GM21786 (cell line): ENCODE data around the gene BCL11A.

Experiments used
- ATAC-seq: cut with Tn5 transposase; IDR thresholded peaks from one replicate; pipeline ENCODE4 v1.9.1; 2021; ENCODE audit not compliant: unreplicated experiment

BCL11A gene

DNA sequence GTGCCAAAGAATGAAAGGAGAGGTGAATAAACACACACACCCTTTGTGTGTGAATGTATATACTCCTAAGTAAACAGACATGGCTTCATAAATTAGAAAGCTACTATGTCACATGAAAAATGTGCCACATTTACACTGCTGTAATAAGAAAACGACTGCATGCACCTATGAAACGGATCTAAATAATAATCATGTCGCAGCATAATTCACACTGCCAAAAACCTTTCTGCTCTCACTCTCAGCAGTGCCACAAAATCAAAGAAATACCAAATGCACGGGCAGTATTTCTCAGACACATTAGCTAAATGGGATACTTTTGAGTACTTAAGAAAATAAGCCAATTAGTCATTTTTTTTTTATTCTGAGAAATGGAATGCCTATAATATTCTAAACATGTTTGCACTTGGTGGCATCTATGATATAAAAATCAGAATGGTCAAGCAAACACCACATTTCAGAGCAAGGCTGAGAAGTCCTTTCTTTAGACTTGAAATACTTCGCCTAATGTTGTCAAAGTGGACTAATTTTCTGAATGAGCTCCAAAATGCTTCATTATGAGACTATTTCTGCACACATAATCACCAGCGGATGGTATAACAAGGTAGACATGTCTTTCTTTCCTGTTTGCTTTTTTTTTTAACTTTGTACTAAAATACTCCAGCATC, 6.6 kb downstream of the BCL11A start:
- ATAC-seq, result no peak

DNA sequence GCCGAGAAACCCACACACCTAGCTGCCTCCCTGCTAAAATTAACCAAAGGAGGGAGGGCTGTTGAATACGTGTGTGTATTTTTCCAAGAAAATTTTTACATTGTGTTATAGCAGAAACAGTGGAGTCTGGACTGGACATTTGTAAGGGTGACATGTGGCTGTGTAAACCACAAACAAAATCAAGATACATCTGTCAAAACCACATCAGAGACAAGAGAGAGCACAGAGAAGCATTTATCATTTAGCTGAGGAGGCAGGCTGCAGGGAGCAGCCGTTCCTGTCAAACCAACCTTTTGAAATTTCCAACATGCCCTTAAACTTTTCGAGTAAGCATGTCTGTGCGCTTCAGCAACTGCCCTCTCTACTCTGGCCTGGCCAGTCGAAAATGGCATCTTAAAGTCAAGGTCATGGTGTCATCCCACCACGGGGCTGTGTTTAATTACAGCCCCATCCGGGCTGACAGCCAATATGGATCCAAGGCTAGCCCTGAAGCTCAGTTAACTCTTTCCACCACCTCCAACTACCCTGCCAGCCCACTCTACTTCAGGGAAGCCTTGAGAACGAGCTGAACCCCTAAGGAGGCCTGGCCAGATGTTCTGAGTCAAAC, 8.4 kb downstream of the BCL11A start:
- peak; percentile 38 for ATAC-seq

DNA sequence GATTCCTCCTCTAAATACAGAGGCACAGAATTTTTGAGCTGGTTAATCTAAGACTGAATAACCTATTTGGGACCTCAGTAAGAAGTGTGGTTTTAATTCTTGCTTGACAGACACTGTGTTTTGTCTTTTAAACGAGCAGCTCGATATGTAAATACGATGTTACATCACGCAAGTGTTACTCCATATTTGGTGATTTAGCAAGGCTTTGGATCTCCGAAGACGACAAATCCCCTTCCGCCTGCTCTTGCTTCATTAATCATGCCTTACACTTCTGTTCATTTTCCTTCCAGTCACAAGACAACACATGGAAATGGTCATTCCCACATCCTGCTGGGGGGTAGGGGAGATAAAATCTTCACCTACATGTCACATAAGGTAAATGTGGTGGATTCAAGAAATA, 9.4 kb downstream of the BCL11A start:
- no peak for ATAC-seq

DNA sequence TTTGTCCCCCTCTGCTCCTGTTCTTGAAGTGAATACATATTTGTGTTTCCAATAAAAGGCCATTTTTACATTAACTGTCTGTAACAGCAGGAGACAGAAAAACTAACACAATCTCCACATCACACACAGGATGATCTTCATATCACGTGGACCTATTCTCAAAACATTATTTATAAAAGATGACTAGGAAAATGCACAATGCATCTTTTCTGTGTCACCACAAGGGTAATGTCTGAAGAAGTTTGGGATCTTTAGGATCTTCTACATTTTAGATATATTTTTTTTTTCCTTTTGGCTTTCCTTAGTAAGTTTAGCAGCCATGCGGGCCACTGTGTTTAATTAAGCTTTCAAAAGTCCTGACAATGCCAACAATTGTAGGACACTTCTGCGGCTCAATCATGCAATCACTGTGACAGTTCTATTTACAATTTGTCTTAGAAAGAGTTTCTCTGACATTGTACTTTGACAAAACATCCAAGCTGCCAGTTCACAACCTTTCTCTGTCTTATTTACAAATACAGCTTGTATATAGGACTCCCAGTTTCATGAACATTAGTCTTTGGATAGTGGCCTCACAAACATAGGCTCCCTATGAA, 12.3 kb downstream of the BCL11A start:
- no peak for ATAC-seq

DNA sequence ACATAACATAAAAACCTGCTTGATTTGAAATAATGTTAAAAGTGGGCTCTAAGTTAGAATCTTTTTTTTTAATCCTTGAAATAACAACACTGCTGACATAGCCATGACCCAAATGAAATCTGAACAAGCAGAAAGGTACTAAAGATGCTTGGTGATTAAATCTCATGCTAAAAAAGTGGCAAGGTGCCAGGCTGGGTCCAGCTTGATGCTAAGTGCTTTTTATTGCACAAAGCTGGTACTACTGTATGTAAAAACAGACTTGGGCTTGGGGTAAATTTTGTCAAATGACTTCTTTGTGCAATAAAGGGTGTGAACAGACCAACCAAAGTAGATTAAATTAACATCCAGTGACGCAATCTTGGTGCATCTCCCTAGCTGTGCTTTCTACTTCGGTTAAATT, 13.4 kb downstream of the BCL11A start:
- no peak for ATAC-seq

DNA sequence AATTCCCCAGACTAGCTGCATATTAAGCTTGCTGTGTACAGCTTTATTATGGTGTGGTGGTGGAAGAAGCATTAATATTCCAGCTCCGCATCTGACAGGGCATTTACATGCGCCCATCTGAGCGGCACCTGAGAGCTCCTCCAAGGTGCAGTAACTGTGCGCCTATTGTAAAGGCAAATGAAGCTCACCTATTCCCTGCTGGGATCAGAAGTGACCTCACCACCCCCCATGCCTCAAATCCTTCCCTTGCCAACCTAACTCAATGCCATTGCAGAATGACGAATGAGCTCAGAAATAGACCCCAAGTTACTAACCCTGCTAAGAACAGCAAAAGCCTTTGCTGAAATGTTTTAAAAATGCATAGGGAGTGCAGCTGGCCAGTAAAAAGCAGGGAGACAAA, 14.3 kb downstream of the BCL11A start:
- no peak for ATAC-seq

DNA sequence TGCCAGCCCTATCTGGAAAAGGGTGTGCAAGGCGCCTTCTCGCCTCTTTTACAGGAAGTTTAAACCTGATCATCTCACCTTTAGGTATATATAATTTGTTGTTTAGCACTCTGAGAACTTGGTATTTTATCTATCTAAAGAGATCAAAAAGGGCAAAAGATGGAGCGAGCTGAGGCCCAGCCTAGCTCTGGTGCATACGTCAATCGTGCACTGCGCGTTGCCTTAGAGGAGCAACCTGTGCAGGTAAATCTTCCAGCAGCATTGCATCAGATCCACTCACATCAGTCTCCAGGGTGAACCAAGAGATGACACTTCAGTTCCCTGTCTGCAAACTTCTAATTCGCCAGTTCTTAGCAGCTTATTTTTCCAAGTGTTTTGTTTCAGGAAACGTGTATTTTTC, 15.4 kb downstream of the BCL11A start:
- ATAC-seq, result no peak

DNA sequence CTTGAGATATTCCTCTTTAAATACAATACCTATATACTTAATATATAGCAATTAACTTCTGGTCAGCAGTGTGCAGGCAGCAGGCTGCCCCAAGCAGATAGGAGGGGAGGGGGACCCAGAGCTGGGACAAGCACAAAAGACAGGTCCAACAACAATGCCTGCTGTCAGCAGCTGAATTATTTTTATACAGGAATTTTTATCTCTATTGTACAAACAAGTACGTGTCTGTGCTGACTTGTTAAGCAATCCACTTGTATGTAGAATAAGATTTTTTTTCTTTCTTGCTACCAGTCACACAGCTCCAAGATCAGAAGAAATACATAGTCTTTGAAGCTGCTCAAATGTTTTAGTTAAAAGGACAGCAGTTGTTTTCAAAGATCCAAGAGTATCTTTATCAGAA, 16.7 kb downstream of the BCL11A start:
- ATAC-seq, result peak; percentile 6

DNA sequence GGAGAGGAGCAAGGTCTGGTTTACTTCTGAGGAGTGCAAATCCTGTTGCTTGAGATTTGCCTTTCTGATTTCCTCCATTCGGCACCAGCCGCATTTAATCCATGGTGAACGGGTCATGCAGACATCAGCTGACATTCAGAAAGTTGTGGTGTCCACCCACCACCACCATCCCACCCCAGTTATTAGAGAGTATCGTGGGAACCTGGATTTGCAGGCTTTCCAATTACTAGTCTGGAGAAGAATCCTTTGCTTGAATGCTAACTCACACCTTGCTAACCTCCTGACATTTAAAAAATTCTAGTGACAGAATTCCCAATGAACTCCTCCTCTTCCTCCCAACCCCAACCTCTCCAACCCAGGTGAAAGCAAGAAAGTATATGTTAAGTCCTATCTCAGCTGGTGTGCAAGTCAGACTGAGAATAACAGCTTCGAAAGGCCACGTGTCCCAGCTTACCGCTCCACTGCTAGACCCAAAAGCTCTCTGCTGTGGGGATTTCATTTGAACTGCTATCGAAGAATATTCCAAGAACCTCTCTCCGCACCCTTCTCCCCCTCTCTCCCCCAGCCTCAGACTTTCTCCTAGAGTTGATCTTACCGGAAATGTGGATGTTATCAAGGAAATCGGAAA, 17.7 kb downstream of the BCL11A start:
- peak; percentile 76 for ATAC-seq

DNA sequence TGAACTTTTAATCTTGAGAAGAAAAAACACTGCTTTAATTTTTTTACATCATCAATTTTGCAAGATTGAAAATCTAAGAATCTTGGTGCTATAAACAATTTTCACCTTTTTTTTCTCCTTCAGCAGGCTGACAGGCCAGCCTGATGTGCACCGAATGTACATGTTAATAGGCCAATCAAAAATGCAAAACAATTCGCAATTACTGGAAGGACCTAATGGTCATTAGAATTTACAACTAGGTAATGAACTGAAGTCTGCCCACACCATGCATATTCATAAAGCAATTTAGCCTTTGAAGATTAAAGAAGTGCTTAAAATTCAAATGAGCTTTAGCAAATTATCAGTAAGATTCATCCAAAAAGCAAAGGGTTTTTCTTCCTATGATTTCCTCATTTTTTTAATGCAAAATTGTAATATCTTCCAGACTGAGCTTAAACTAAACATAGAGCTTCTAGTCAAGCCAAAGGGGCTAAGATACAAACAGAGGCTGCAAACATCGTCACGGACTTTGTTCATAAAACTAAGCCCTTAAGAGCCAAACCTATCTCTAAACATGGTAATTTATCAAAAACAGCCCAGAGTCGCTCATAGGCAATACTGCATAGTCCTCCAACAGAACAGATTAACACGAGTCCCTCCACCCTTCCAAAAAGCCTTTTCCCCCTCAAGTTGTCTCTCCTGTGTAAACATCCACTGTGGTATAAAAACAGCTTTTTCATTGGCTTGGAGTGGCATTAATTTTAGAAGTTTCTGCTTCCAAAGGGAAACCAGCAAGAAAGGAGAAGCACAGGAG, 18.4 kb downstream of the BCL11A start:
- ATAC-seq, result no peak

DNA sequence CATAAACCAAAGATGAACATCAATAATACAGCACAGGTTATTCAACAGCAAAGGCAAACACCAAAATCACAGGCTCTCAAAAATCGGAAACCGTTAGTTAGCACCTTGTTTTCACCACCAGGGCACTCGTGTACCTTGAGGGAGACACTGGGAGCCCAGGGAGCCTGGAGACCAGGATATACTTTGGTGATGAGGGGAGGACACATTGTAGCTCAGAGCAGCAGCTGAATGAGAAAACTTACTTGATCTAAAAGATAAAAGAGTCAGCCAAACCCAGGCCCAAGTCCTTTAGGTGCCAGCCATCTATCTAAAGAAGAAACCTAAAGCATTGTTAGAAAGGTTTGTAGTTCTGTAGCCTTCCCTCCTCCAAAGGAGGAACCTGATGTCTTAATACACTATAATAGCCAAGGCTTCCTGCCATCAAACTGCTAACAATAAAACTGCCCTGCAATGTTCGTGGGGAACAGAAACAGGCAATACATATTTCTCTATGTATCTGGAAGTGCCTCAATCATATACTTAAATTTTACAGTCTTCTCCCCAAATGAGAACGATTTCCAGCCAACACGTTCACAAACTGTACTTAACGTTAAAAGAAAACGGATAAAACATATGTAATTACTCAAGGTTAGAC, 19.3 kb downstream of the BCL11A start:
- no peak for ATAC-seq

DNA sequence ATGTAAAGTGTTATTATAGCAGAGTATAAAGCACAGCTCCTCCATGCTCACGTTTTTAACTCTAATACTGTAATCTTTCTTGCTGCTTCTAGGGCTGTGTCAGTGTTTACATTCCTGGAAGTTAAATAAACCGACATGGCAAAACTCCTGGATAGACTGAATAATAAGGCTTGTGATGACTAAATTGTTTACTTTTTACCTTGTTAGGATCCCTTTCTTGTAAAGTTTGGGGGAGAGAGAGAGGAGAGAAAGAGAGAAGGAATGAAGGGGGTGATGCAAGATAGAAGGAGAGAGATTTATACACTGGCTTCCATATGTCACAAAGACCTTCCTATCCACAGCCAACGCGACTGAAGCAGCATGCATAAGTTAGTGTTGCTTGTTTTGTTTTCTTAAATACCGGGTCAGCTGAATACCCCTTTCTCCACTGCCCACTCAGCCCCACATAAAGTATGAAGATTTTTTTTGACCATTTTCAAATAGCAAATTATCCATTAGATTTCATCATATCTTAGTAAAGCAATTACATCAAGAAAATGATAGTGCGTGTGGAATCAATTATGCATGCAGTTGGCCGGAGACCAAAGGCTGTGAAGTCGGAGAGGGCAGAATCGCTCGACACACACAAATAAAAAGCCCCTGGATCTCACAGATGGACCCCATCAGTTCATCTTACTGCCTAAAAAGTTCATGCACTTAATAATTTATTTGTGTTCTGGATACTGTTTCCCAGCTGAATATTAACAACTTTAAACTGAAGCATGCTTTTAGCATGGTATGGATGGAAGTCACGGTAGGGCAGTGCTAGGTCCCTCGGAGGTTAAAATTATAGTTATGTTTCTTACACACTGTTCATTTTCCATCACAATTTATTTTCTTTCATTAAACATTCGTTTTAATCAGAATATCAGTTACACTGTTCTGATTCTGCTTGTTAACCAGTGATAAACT, 20.1 kb downstream of the BCL11A start:
- no peak for ATAC-seq

DNA sequence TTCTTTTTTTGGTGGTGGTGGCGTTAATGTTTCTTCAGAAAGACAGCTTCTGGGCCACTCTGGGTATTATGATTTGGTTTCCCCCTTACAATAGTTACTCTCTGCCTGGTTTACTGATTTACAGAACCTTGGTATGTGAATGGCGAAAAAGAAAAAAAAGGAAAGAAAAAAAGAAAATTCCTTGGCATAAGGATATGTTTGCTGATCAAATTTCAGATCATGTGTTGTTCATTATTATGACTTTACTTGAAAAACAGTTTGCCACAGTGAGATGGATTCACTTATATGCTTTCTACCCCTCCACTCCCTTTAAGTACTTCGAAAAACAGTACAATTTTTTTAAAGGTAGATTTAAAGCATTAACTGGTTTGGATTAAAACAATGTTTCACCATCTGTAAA, 21.0 kb downstream of the BCL11A start:
- ATAC-seq, result no peak

DNA sequence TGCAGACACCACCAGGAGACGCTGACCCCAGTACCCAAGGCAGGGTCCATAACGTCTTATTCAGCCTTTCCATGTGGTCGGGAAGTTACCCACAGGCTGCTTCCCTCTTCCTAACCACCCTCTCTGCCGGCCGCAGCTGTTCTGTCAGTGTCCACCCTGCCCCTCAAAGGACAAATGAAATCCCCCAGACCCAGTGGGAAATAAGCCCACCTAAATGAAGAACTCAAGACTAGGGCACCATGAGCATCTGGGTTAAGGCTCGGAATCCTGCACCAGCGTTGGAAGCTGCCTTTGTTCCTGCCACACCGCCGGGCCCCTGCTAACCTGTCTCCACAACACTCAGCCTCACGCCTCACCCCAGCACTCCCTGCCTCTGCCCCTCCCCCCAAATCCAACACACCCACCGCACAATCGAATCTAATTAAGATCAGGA, 21.7 kb downstream of the BCL11A start:
- ATAC-seq, result no peak

DNA sequence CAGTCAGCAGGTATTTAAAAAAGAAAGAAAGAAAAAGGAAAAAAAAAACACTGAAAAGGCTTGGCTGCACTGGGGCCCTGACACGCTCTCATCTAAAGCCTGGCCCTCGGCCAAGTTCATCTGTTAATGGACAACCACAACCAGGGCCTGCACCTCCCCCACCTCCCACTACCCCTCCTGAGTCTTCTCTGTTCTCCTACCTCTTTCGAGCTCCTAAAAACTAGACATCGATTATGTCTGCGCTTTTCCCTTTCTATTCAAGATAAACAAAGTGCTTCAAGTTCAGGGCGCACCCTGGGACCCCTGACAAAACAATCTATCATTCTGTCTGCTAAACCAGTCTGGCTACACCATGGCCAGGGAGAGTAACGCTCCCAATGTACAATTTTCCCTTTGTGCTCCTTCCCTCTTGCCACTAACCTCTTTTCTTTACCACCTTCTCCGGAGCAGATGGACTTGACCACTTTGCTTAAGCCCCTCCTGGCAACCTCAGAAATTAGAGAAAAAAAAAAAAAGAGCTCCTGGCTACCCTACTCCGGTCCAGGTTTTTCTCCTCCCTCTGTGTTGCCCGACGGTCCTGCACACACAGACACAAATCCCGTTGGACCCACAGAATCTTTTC, 22.7 kb downstream of the BCL11A start:
- peak; percentile 71 for ATAC-seq

DNA sequence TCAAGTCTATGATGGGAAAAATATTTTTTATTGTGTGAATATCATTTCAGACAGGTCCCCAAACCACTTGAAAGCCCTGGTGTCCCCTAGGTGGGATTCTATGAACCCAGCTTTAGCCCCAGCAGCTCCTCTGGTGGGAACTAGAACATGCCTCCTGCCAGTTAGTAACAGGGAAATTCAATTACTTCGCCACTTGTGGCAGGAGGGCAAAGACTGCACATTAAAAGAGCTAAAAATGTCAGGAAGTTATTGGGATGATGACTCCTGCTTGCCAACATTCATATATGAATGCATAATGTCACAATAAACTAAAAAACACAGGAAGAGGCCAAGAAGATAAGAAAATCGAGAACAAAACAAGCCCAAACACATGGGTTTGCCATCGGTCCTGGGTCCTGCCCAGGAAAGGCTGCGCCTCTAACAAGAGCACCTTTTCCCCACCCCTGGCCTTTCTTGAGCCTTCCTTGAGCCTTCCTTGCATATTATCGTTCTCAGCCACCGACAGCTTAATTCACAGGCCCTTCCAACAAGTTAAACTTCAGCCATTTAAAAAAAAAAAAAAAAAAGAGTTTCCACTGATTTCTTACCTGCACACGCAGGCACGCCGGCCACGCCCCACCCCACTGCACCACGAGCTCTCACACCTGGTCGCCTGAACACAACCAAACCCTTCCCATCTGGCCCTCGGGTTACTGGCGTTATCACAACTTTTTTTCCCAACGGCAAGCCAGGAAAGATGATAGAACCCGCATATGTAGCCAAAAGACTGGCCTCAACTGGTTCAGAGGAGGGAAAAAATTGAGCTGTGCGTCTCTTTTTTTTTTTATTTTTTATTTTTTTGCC, 23.4 kb downstream of the BCL11A start:
- ATAC-seq, result no peak

DNA sequence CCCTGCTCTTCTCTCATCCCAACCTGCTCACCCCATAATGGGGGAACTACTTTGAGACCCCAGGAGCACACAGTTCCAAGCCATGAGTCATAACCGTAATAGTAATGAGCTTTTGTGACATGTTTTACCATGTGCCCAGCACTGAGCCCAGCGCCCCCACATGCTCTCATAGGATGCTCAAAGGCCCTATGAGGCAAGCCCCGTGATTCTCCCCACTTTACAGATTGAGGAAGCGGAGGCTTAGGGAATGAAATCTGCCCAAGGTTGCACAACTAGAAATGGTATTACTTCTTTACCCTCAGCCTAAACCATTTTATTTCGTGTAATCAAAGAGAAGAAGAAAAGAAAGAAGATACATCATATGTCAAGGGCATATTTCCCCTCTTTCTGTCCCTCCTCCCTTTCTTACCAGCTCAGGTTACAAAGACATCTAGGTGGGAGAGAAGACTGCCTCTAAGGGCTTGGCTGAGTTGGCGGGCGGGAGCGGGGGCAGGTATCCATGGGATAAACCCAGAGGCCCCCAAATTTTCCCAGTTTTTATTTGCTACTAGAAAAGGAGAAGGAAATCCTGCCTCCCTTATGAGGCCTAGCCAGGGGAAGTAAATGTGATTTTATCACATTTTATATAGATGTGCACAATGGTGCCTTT, 24.2 kb downstream of the BCL11A start:
- no peak for ATAC-seq
